Gastrocnemius medialis (tissue), 4 donors: ENCODE data around the gene EPB41L3. TPM values are rescaled to one million over a fixed set of nuclear protein-coding genes. Genes with fewer than 3 reads are reported as not detected.

Experiments
- total RNA-seq, 4 donors: library from RNA; depleted of rRNA; stranded (reverse); fragments of >200 nt; gene quantifications; one replicate each; pipeline versions ENCODE4 v1.1.0 to v1.2.3, GENCODE V29; 2016

EPB41L3 gene
- total RNA-seq, 4 donors from 2014 or later = 9.2 to 24.4 (median 14.5) TPM

Other genes with a start within 250 kb of the EPB41L3 start
- 1 to 10 TPM; 5.9 to 9.5 (median 6.6) TPM for gene ZBTB14, start 248.3 kb downstream of the EPB41L3 start, total RNA-seq